ENCODE results near the gene BCAS3.
"Not testable (repeated sequence)": the region's sequence is repeated elsewhere in the genome, so short reads cannot be mapped to it uniquely, and the experiment has no call there.

Gene BCAS3

DNA sequence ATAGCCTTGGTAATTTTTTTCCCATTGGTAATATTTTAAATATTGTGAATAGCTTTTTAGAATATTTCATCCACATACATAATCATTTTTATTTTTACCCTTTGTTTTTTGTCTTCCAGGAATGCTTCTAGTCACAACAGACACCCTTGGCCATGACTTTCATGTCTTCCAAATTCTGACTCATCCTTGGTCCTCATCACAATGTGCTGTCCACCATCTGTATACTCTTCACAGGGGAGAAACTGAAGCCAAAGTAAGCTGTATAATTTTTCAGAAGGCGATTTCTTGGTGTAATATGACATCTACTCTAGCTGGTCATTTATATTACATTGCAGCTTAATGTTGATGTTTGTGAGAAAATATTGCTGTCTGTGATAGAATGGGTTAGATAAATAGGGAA, 269.4 kb downstream of the BCAS3 start:
- DNase-seq = no peak

DNA sequence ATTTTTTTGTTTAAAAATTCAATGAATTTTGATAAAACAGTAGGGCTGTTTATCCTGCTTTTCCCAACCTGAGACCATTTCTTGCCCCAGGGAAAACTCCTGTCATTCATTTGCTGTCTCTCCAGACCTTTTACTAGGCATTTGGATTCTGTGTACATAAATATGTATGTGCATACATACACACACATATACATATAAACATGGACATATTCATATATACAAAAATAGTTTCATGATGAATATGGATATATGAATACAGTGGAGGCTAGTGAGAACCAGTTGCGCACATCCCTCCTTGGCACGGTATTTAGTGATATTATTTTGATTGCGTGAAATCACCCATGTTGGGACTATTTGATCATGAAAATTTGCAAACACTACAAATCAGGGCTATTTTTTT, 269.9 kb downstream of the BCAS3 start:
- no peak for DNase-seq

- no peak for DNase-seq
These were observed 275.1 kb downstream of the BCAS3 start for GRCh38 chr17:60952747-60953146.

DNA sequence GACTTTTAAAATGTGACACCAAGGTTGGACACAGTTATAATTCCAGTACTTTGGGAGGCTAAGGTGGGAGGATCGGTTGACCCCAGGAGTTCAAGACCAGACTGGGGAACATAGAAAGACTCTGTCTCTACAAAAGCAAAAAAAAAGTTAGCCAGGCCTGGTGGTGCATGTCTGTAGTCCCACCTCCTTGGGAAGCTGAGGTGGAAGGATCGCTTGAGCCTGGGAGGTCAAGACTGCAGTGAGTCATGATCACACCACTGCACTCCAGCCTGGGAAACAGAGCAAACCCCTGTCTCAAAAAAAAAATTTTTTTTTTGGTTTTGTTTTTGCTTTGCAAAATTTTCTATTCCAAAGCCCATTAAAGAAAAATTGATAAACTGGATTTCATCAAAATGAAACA, 281.4 kb downstream of the BCAS3 start:
- no peak for DNase-seq

DNA sequence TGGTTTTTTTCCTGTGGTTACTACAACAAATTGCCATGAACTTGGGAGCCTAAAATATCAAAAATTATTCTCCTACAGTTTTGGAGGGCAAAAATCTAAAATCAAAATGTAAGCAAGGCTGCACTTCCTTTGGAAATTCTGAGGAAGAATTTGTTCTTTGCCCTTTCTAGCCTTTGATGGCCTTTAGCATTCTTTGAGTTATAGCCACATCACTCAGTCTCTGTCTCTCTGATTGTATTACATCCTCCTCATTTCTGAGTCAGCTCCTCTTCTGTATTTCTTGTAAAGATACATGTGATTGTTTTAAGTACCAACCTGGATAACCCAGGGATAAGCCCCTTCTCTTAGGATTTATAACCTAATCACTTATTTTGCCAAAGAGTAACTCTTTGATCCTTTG, 282.0 kb downstream of the BCAS3 start:
- DNase-seq = no peak

GRCh38 chr17:60960398-60961065, 282.9 kb downstream of the BCAS3 start:
- DNase-seq = no peak

- DNase-seq = no peak
These were observed 286.5 kb downstream of the BCAS3 start for GRCh38 chr17:60964160-60964559.

- no peak for DNase-seq
These were observed 290.6 kb downstream of the BCAS3 start for GRCh38 chr17:60968266-60968665.

GRCh38 chr17:60969500-60970037, 291.9 kb downstream of the BCAS3 start:
- no peak for DNase-seq

GRCh38 chr17:60970741-60971140, 293.1 kb downstream of the BCAS3 start:
- DNase-seq = no peak

GRCh38 chr17:60971515-60972369, 294.1 kb downstream of the BCAS3 start:
- DNase-seq = peak; percentile 5 to 33

DNA sequence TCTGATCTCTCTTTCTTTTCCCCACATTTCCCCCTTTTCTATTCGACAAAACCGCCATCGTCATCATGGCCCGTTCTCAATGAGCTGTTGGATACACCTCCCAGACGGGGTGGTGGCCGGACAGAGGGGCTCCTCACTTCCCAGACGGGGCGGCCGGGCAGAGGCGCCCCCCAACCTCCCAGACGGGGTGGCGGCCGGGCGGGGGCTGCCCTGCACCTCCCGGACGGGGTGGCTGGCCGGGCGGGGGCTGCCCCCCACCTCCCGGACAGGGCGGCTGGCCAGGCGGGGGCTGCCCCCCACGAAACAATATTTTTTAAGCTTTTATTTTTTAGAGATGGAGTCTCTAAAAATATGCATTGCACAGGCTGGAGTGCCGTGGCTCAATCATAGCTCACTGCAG, 299.2 kb downstream of the BCAS3 start:
- DNase-seq = not testable (repeated sequence)

GRCh38 chr17:60989379-60989778, 311.7 kb downstream of the BCAS3 start:
- no peak for DNase-seq

DNA sequence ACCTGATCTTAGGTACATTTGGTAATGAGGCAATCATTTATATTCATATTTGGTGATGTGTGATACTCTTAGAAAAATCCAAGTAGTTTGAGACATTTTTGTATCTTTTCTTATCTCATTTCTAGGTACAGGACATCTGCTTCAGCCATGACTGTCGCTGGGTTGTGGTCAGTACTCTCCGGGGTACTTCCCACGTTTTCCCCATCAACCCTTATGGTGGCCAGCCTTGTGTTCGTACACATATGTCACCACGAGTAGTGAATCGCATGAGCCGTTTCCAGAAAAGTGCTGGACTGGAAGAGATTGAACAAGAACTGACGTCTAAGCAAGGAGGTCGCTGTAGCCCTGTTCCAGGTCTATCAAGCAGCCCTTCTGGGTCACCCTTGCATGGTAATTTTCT, 312.2 kb downstream of the BCAS3 start:
- no peak for DNase-seq

- no peak for DNase-seq
These were observed 315.8 kb downstream of the BCAS3 start for GRCh38 chr17:60993497-60993896.

DNA sequence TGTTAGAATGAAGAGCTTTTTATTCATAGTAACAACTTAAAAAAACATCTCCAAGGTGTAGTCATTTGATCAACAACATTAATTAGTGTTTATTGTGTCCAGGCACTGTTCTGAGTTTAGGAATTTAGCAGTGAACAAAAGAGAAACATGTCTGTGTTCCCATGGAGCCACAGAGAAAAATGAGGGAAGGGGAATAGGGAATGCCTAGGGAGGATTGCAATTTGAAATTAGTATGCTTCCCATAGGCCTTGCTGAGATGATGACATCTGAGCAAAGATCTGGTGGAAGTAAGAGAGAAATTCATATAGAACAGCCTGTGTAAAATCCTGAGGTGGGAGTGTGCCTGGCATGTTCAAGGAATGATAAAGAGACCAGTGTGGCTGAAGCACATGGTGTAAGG, 318.0 kb downstream of the BCAS3 start:
- DNase-seq = no peak

- no peak for DNase-seq
These were observed 323.3 kb downstream of the BCAS3 start for GRCh38 chr17:61000911-61001310.

- DNase-seq = peak in 1 of 2 donors; percentile 28
These were observed 324.7 kb downstream of the BCAS3 start for GRCh38 chr17:61002316-61002736.

DNA sequence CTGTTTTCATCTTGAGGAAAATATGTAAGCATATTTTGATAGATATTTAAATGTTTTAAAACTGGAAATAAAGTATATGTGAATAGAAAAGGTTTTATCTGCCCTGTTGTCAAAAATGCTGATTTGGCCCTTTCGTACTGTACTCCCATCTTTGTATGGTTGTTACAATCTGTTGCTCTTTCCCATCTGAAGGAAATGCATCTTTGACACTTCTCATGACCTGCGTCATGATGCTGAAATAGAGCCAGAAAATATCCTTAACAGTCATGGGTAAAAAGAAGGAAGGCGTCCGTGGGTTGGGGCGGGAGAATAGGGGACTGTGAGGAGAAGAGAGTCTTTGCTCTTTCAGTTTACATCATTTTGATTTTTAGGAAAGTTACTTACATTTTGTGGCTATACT, 327.7 kb downstream of the BCAS3 start:
- no peak for DNase-seq

DNA sequence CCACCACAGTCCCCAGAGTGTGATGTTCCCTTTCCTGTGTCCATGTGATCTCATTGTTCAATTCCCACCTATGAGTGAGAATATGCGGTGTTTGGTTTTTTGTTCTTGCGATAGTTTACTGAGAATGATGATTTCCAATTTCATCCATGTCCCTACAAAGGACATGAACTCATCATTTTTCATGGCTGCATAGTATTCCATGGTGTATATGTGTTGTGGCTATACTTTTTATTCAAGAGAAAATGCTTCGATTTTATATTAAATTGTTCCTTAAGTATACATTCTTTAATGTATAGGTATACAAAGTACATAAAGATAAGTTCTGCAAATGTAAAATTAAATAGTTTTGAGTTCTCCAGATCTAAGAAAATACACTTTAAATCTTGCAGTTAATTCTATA, 328.3 kb downstream of the BCAS3 start:
- DNase-seq = not testable (repeated sequence)

DNA sequence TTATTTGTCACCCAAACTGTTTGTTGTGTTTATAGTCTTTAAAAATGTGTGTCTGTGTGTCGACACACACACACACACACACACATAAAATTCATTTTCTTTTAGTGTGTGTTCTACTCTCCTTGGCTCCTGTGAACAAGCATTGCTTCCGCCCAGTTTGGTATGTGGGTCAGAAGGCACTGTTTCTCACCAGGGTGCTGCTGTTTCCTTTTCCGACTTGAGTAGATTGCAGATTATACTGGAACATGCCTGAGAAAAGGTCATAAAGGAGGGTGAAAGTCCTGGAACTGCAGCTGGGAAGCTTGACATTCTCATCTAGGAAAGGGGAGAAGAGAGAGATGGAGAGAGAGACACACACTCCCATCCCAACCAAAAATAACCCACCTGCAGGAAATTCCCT, 330.3 kb downstream of the BCAS3 start:
- DNase-seq = no peak

DNA sequence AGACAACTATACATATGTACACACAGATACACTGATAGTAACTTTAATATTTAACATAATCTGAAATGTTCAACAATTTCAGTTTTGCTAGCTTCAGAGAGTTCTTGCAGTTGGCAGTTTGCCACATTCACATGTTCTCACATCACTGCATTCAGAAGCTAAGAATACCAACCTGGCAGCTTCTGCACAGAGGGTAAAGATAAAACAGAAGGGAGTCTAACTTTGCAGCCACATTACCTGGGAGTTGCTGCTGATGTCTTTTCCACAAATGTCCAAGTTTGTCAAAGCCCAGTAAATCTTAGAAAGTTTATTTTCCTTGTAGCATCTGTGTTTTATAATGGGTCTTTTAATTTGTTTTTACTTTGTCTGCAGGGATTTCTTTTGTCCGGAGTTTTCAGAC, 332.0 kb downstream of the BCAS3 start:
- no peak for DNase-seq

DNA sequence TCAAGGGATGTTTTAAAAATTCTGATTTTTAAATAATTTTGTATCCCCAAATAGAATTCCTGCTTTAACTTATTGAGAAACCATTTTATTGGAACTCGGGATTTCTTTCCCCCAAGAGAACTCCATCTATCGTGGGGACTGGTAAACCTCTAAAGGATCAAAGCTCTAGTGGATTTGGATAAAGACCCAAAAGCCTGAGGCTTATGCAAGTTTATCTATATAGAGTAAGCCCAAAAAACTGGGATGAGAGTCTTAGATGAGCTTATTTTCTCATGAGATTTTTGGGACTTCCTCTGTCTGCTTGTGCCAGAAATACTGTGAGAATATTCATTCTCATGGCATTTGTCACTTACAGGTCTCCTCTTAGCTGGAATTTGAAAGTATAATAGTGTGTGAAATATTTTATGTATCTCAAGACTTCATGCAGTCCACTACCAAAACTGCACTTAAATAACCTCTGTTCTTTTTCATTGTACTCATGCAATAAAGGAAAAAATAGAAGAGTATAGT, 333.1 kb downstream of the BCAS3 start:
- no peak for DNase-seq

DNA sequence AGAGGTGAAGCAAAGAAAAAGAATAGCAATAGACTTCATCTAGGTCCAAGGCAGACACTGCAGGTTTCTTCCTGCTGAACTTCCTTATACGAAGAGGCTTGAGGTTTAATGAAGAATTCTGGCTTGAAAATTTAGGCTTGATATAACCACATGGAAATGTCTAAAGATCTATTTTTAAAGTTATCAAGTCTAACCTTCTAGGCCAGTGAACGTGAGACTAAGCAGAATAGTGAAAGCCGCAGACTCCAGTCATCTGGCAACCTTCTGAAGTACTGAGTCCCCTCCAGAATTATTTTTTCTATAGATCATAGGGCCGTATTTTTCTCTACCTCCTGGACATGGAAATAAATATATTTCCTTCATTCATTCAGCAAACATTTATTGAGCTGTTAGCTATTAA, 333.6 kb downstream of the BCAS3 start:
- DNase-seq = no peak

All from CD4-positive, alpha-beta T cell treated with Interleukin-1 beta for 1 hour (primary cell).